Fibroblast of pulmonary artery (primary cell): ENCODE measurements around the gene CASKIN1.
"Not testable (repeated sequence)": the region's sequence is repeated elsewhere in the genome, so short reads cannot be mapped to it uniquely, and the experiment has no call there.

Experiments used
- DNase-seq: peaks from one replicate; pipeline ENCODE4 v3.0.0-alpha.2; 2010; ENCODE audit warnings: low read depth
- H3K4me3 ChIP-seq: replicated peaks from 2 replicates; pipeline ENCODE4 v1.5.1; 2011; ENCODE audit warnings: low read depth, mild to moderate bottlenecking, control low read depth, low read length, moderate library complexity
- CTCF ChIP-seq: IDR thresholded peaks from 2 replicates; pipeline ENCODE4 v1.5.1; 2011; ENCODE audit warnings: mild to moderate bottlenecking, control low read depth, low read length, inconsistent platforms; ENCODE audit errors: missing control alignments

Gene CASKIN1

GRCh38 chr16:2142942-2143877 is 53.2 kb downstream of the CASKIN1 start:
- TF ChIP-seq CTCF = no peak
- DNase-seq = no peak
- H3K4me3 ChIP-seq = no peak overlapping the region

GRCh38 chr16:2135770-2136490 is 60.5 kb downstream of the CASKIN1 start, which contains the start of gene PKD1:
TSS of gene PKD1 (minus strand) at chr16:2135898. CDS start at chr16:2135689, 209 bp downstream.
- H3K4me3 ChIP-seq = peak within 1 kb of the TSS; percentile 56
- DNase-seq = peak; percentile 96

GRCh38 chr16:2135071-2135470 is 61.3 kb downstream of the CASKIN1 start:
- H3K4me3 ChIP-seq = peak overlapping the region; percentile 56
- not testable (repeated sequence) for DNase-seq

- not testable (repeated sequence) for DNase-seq
Measured at GRCh38 chr16:2133797-2134196, 62.6 kb downstream of the CASKIN1 start.

GRCh38 chr16:2129890-2130447 is 66.4 kb downstream of the CASKIN1 start:
- not testable (repeated sequence) for DNase-seq, H3K4me3 ChIP-seq

More at GRCh38 chr16:2133797-2134196, 62.6 kb downstream of the CASKIN1 start:
- H3K4me3 ChIP-seq = peak overlapping the region; percentile 7

GRCh38 chr16:2129251-2129650 is 67.2 kb downstream of the CASKIN1 start:
- not testable (repeated sequence) for H3K4me3 ChIP-seq, DNase-seq

GRCh38 chr16:2127630-2128280 is 68.7 kb downstream of the CASKIN1 start:
- DNase-seq = peak; percentile 61
- not testable (repeated sequence) for H3K4me3 ChIP-seq
